Hepatic stellate cell (primary cell): Measurements from ENCODE around the gene PAQR9.

Experiments
- DNase-seq: peaks from one replicate; pipeline ENCODE4 v3.0.0; 2011; ENCODE audit warnings: low spot score

PAQR9 gene

GRCh38 chr3:142982038-142982773 is 18.7 kb upstream of the PAQR9 start:
- no peak for DNase-seq

DNA sequence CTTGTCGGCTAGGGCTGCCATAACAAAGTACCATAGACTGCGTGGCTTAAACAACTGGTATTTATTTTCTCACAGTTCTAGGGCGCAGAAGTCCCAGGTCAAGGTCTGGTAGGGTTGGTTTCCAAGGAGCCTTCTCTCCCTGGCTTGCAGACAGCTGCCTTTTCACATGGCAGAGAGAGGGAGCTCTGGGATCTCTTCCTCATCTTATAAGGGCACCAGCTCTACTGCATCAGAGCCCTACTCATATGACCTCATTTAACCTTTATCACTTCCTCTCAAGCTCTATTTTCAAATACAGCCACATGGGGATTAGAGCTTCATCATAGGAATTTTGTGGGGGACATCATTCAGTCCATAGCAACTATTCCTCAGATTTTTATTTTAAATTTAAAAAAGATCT is 17.6 kb upstream of the PAQR9 start:
- no peak for DNase-seq

DNA sequence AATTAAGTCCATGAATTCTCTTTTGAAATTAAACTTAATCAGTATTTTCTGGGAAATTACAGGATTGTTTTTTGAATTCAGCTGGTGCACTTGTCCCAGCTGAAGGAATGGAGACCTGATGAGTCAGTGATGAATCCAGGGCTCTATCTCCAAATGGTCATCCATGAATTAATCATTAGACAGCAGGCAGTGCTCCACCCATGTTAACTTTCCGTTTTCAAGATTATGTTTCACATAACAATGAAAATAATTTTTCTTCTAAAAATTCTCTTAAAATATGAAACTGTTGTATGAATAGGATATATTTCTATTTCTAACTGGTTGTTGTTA is 13.9 kb upstream of the PAQR9 start:
- peak; percentile 19 for DNase-seq

- peak; percentile 78 for DNase-seq
Observed at GRCh38 chr3:142976621-142977398, 13.3 kb upstream of the PAQR9 start.

- no peak for DNase-seq
Observed at GRCh38 chr3:142975316-142975995, 12.0 kb upstream of the PAQR9 start.

DNA sequence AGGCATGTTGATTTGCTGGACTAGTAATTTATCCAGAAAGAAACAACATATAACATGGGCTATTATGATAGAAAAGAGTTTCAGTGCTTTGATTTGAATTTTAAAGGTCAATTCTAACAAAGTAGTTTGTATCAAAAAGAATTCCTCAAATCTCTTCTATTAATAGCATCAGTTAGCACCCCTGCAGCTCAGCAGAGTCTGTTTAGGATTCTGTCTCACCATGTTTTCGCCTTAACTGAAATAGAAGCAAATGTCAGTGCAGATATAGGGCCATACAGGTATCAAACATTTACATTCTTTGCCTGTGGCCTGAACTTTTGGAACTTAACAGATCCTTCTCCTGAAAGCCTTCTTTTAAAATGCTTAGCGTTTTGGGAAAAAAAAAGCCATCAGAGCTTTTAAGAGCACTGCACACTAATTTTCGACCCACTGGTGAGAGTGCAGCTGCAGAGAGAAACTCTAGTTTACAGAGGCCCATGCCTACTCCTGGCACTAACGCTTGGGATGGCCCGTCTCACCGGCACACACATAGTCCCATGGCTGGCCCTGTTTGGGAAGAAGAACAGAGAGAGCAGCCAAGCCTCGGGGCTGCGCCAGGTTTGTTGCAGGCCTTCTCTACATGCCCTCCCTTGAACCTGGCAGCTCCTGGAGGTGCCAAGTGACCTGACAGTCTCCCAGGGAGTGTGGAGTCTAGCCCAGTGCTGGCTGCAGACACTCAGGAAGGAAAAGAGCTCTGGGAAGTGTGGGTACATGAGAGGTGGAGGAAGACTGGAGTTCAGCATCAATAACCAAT is 9.9 kb upstream of the PAQR9 start:
- no peak for DNase-seq

- DNase-seq, result no peak
Observed at GRCh38 chr3:142972092-142972753, 8.7 kb upstream of the PAQR9 start.

DNA sequence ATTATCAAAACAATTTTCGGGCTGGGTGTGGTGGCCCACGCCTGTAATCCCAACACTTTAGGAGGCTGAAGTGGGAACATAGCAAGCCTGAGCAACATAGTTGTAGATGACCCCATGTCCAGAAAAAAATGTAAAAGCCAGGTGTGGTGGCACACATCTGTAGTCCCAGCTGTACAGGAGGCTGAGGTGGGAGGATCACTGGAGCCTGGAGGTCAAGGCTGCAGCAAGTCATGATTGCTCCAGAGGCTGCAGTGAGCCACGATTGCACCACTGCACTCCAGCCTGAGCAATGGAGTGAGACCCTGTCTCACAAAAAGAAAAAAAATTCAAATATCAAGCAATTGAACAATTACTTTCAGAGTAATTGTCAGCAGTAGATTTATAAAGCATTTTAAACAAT is 8.0 kb upstream of the PAQR9 start:
- DNase-seq, result no peak

DNA sequence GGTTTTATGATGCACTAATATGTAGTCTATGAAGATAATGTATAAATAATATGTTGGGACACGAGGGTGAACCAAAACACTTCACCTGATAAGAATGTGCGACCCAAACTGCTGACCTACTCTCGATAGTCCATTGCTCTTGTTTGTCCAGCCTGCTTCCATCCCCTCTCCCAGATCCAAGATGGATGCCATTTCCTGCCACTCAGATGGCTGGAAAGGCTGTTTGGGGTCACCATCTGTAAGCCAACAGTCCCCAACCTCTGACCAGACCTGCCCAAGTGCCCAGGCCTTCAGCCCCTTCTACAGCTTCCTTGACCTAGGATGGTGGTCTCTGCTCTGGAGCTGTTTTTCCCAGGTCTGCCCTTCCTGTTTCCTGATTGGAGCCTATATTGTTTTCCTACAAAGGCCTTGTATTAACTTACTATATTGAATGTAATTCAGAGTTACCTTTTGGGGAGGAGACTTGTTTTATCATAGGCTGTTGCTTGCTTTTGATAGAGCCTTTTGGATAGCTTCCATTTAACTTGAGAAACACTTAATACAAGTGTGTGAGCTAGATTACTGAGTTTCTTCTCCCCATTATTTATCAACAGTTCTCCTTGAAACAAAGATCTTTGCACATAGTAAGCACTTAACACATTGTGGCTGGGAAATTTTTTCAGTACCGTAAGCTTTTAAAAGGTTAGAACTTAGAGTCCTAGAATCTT is 5.0 kb upstream of the PAQR9 start:
- DNase-seq, result no peak

- DNase-seq, result no peak
Observed at GRCh38 chr3:142966808-142967207, 3.3 kb upstream of the PAQR9 start.

- DNase-seq, result no peak
Observed at GRCh38 chr3:142965581-142965980, 2.1 kb upstream of the PAQR9 start.

- peak; percentile 15 for DNase-seq
Observed at GRCh38 chr3:142963234-142963515, 299 bp downstream of the PAQR9 start.

DNA sequence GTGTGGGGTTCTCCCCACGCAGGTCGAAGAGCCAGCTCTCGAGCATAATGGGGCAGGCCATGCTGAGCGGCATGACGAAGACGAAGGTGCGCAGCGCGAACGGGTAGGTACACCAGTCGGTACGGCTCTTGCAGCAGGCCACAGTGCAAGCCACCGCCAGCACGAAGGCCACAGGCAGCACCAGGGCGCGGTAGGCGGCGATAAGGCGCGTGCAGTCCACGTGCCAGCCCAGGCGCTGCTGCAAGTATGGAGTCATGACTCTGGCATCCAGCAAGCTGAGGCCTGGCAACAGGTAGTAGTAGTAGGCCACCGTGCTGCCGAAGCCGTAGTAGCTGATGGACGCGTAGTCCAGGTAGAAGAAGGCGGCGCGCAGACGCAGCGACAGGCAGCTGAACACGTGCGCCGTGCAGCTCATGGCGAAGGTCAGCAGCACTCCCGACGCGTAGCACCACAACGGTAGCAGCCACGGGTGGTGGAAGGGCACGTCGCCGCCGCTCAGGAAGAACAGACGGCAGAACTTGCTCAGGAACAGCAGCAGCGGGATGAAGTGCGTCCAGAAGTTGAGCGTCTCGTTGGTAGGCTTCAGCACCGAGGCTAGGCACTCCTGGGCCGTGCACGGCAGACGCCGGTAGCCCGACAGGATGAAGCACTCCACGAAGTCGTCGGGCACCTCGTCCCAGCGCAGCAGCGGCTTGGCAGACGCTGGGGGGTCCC is 797 bp downstream of the PAQR9 start:
- DNase-seq, result no peak

DNA sequence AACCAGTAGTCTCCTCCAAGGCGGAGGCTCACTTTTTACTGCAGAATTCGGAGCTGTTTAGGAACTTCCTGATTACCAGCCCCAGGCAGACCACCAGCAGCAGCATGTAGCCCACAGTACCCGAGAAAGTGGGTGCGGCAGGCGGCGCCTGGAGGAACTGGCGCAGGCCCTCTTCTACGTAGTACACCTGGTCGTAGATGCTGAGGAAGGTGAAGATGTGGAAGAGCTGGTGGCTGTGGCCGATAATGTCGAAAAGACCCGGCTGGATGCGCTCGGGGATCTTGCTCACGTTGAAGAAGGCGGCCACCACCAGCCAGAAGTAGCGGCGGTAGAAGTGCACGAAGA is 1.3 kb downstream of the PAQR9 start:
- no peak for DNase-seq

- no peak for DNase-seq
Observed at GRCh38 chr3:142961539-142961938, 1.9 kb downstream of the PAQR9 start.

DNA sequence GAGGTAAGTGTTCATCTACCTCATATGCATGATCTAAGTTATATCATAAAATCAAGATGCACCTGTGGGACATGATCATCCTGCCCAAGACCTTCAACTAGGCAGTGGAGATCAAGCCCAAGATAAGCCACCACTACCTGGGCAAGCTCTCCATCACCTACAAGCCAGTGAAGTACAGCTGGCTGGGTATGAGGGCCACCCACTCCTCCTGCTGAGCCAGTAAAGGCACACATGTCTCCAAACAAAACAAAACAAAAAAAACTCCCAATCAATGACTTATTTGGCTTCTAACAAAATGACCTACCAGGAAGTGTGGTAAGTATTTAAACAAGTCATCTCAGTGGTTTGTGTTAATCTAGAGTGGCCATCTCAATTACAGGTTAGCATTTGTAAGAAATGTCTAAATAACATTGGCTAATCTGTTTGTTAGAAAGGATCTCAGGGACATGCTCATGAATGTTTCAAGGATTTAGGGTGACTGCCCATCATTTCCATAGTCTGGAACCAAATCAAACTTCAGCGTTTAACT is 3.1 kb downstream of the PAQR9 start:
- DNase-seq, result no peak

GRCh38 chr3:142958707-142959106 is 4.8 kb downstream of the PAQR9 start:
- peak; percentile 32 for DNase-seq

DNA sequence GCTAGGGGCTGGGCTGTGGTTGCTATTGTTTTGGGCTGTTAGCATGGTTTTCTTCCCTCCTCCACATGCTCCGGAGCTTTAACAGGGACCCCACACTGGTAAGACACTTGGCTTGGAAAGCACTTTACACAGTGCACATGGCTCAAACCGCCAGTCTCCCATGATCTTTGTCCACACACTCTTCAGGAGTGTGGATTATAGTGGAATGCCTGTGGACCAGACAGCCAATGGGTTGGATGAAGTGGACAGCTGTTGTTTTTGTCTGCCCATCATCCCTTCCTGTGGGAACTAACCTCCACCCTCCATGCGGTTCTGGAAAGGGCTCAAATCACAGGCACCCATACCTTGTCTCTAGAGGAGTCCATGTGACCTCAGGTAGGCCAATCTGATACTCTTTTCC is 10.0 kb downstream of the PAQR9 start:
- no peak for DNase-seq

DNA sequence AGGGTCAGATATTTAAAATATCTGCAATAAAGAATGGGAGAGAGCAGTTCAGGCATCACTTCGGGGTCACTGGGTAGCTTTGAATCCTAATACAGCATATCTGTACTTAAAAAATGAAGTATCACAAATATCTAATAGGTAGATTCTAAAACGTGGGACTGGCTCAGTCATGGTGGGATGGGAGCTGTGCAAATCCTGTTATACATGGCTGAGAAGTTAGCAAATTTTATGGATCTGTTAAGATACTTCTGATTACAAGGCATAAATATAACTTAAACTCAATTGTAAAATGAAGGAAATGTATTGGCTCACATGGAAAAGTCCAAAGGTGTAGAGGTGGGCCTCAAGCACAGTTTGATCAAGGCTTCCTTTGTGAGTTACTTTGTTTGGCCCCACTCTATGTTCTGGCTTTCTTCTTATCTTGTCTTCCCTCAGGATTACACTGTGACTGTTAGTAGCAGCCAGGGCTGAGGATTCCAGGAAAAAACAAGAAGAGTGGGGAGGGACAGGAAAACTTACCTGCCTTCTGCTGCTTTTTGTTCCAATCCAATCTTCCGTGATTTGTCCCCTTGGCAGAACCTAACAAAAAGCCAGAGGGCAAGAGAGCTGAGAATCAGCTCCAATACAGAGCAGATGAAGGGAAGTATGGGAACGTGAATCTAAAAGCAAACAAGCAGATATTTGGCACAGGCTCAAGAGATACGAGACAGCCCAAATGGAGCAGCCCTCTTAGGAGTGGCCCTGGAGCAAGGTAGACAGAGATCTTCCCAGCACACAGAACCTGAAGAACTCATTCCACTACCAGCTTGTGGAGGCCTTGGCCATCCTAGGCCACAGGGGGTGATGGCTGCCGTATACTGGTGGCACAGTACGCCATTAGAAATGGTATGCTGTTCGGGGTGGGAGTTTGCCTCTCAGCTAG is 10.9 kb downstream of the PAQR9 start:
- DNase-seq, result no peak

DNA sequence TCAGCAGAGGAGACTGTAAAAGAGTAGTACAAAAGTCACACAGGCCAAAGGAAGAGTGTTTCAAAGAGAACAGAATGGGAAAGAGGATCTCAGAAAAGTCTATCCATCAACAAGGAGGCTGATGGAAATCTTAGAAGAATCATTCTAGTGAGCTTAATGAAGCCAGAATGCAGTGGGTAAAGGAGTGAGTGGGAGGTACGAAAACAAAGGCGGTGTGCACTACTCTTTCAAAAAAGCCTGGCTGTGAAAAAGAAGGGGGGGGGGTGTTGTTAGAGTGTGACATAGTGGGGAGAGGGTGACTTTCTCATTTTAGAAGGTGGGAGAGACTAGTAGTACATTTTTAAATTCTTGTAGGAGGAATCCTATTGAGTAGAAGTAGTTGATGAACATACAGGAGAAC is 11.7 kb downstream of the PAQR9 start:
- DNase-seq, result no peak
